B cell (primary cell): ENCODE measurements around the gene SPOCK1. TPM values are rescaled to one million over a fixed set of nuclear protein-coding genes. Genes with fewer than 3 reads are reported as not detected.

Experiments used
- ATAC-seq: fragments of 200-7000 bp; cut with Tn5 transposase; one replicate; pipeline ENCODE4 v1.10.0; 2021; ENCODE audit warnings: low read depth, mild to moderate bottlenecking, moderate number of reproducible peaks, moderate library complexity
- CTCF ChIA-PET: fragments of 350-600 bp; sonication (Branson Sonifier 250); formaldehyde crosslinking; loops from one replicate; lab custom pipeline; 2021; ENCODE audit warnings: antibody characterized with exemption, inconsistent platforms; lab: Charles Lee
- POLR2A ChIA-PET: fragments of 350-600 bp; sonication (Branson Sonifier 250); formaldehyde crosslinking; loops from one replicate; lab custom pipeline; 2021; ENCODE audit warnings: antibody characterized with exemption; lab: Charles Lee
- DNase-seq: peaks from one replicate; pipeline ENCODE4 v3.0.0; 2013
- H2AFZ ChIP-seq: 2 replicates; pipeline ENCODE4 v1.6.1; 2012; ENCODE audit warnings: mild to moderate bottlenecking, low read depth, low read length; ENCODE audit not compliant: insufficient read depth, poor library complexity, severe bottlenecking
- H3K27ac ChIP-seq, 2 donors: 1 replicate in 1 of 2; 2 replicates in 1 of 2; pipeline ENCODE4 v1.5.1; 2012 to 2013; ENCODE audit warnings: low read length in 2 of 2, mild to moderate bottlenecking in 2 of 2, moderate library complexity in 1 of 2
- H3K27me3 ChIP-seq, 4 experiments: fragments of 200-600 bp in 1 of 4; sonication (generic) in 1 of 4; replicated peaks in 1 of 4; 1 replicate in 2 of 4; 2 replicates in 2 of 4; pipeline versions ENCODE4 v1.6.1 to v1.7.0; 2013 to 2016; ENCODE audit warnings: low read length in 3 of 4, mild to moderate bottlenecking in 2 of 4, mixed read lengths in 1 of 4, moderate library complexity in 1 of 4; ENCODE audit not compliant: insufficient read depth in 4 of 4, control insufficient read depth in 3 of 4; ENCODE audit errors: control extremely low read depth in 1 of 4
- H3K36me3 ChIP-seq, 2 experiments: replicated peaks in 1 of 2; 1 replicate in 1 of 2; 2 replicates in 1 of 2; pipeline versions ENCODE4 v1.6.1 to v1.7.1; 2013; ENCODE audit warnings: low read length in 1 of 2; ENCODE audit not compliant: insufficient read depth in 2 of 2, control insufficient read depth in 1 of 2; ENCODE audit errors: control extremely low read depth in 1 of 2, extremely low read depth in 1 of 2
- H3K4me1 ChIP-seq, 2 donors: fragments of 200-600 bp in 1 of 2; sonication (generic) in 1 of 2; 1 replicate in 1 of 2; 2 replicates in 1 of 2; pipeline versions ENCODE4 v1.5.1 to v1.6.1; 2013 to 2017; ENCODE audit warnings: low read length in 2 of 2; ENCODE audit not compliant: control insufficient read depth in 2 of 2, insufficient read depth in 2 of 2
- H3K4me2 ChIP-seq: replicated peaks from 2 replicates; pipeline ENCODE3; 2012; ENCODE audit warnings: mild to moderate bottlenecking, low read depth, low read length; ENCODE audit not compliant: poor library complexity, severe bottlenecking
- H3K4me3 ChIP-seq, 5 experiments: fragments of 200-600 bp in 1 of 5; sonication (generic) in 1 of 5; 1 replicate in 3 of 5; 2 replicates in 2 of 5; pipeline versions ENCODE4 v1.5.1 to v1.7.0; 2011 to 2016; ENCODE audit warnings: low read length in 4 of 5, mild to moderate bottlenecking in 4 of 5, low read depth in 2 of 5, control low read depth in 1 of 5, moderate library complexity in 1 of 5; ENCODE audit not compliant: insufficient read depth in 1 of 5; ENCODE audit errors: control extremely low read depth in 1 of 5, extremely low read depth in 1 of 5
- H3K79me2 ChIP-seq: fragments of 200-600 bp; sonication (generic); one replicate; pipeline ENCODE4 v1.6.0; 2016; ENCODE audit warnings: low read length; ENCODE audit not compliant: control insufficient read depth, insufficient read depth
- H3K9ac ChIP-seq: fragments of 200-600 bp; sonication (generic); 2 replicates; pipeline ENCODE4 v1.6.1; 2017; ENCODE audit warnings: mild to moderate bottlenecking, low read length, moderate library complexity
- H3K9me3 ChIP-seq, 3 donors: one replicate each; pipeline versions ENCODE4 v1.6.1 to v1.7.1; 2013; ENCODE audit warnings: low read length in 2 of 3; ENCODE audit not compliant: control insufficient read depth in 2 of 3, insufficient read depth in 1 of 3; ENCODE audit errors: control extremely low read depth in 1 of 3
- H4K20me1 ChIP-seq: 2 replicates; pipeline ENCODE4 v1.6.0; 2012; ENCODE audit warnings: mild to moderate bottlenecking, low read length; ENCODE audit not compliant: insufficient read depth, control insufficient read depth, poor library complexity, severe bottlenecking
- H3K27ac Mint-ChIP-seq: one replicate; pipeline ENCODE4 v1.8.0; 2021; ENCODE audit warnings: mixed read lengths
- H3K27me3 Mint-ChIP-seq: one replicate; pipeline ENCODE4 v1.8.0; 2021; ENCODE audit warnings: mixed read lengths
- H3K4me1 Mint-ChIP-seq: one replicate; pipeline ENCODE4 v1.8.0; 2021; ENCODE audit warnings: mixed read lengths
- H3K4me3 Mint-ChIP-seq: one replicate; pipeline ENCODE4 v1.8.0; 2021; ENCODE audit warnings: mixed read lengths
- H3K9me3 Mint-ChIP-seq: one replicate; pipeline ENCODE4 v1.8.0; 2022; ENCODE audit warnings: mixed read lengths; ENCODE audit not compliant: insufficient read depth
- EZH2 ChIP-seq: IDR thresholded peaks from 2 replicates; pipeline ENCODE4 v1.6.1; 2012; ENCODE audit warnings: borderline replicate concordance, low read depth, mild to moderate bottlenecking, moderate library complexity, low read length; ENCODE audit not compliant: insufficient read depth, poor library complexity, severe bottlenecking
- WGBS: methylation state at CpG from one replicate; pipeline ENCODE4 v1.1.5; 2013; ENCODE audit warnings: missing lambda C conversion rate; ENCODE audit not compliant: insufficient coverage; 5-methylcytosine and 5-hydroxymethylcytosine counted together
- intact Hi-C: fragments of 100-400 bp; cut with micrococcal nuclease; formaldehyde crosslinking; loops from one replicate; pipeline ENCODE4 v1.10.0; 2022
- polyA plus RNA-seq: library from polyadenylated mRNA; depleted of rRNA; stranded (reverse); fragments of >200 nt; gene quantifications from 2 replicates; pipeline ENCODE4 v1.2.3, GENCODE V29; 2012
- total RNA-seq, 2 donors: library from RNA; stranded (reverse); fragments of 120-200 nt in 1 of 2; gene quantifications; 1 replicate in 1 of 2; 2 replicates in 1 of 2; pipeline versions ENCODE4 v1.2.3 to v1.2.4, GENCODE V29; 2013 to 2022
- TF ChIP-seq, protein P1 (sequence below): fragments of 200-600 bp; IDR thresholded peaks from one replicate; pipeline ENCODE4 v1.8.0; 2022; ENCODE audit warnings: antibody characterized with exemption, mild to moderate bottlenecking

Gene SPOCK1
- total and polyA plus RNA-seq, 2 donors (not counting 1 experiment from before 2014, with no cell fraction given) = not detected

DNA sequence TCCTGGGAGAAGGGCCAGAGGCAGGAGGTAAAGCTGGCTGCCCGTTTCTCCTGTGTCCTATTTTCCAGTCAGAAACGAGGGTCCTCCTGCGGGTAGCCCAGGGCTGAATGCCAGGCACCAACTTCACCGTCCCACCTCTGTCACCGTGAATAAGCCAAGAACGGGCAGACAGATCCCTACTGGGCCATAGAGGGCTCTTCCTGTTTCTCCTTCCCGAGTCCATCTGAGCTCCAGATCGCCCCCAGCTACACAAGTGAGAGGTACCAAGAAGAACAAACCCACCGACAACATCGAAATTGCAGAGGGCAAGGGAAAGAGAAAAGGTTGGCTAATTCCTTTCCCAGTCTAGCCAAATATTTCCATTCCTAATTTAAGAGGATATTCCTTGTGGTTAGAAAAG is 93.7 kb downstream of the SPOCK1 start:
- intact Hi-C loops = no loop called here
- ChIA-PET POLR2A (no interaction called here), CTCF (no interaction called here)
- H4K20me1 ChIP-seq = no peaks in the 10 kb centered on the region
- 77% methylated on average over 6 of the region's 10 CpGs for WGBS
- H3K27ac ChIP-seq = no peak overlapping the region
- Mint-ChIP-seq H3K4me1 (no peaks in the 10 kb centered on the region), H3K27me3 (peaks cover 2% of the 10 kb centered on the region), H3K9me3 (no peaks in the 10 kb centered on the region), H3K4me3 (no peak overlapping the region), H3K27ac (no peak overlapping the region)
- H3K36me3 ChIP-seq = no peaks in the 10 kb centered on the region
- no peaks in the 10 kb centered on the region for H3K79me2 ChIP-seq
- TF ChIP-seq, protein P1, sequence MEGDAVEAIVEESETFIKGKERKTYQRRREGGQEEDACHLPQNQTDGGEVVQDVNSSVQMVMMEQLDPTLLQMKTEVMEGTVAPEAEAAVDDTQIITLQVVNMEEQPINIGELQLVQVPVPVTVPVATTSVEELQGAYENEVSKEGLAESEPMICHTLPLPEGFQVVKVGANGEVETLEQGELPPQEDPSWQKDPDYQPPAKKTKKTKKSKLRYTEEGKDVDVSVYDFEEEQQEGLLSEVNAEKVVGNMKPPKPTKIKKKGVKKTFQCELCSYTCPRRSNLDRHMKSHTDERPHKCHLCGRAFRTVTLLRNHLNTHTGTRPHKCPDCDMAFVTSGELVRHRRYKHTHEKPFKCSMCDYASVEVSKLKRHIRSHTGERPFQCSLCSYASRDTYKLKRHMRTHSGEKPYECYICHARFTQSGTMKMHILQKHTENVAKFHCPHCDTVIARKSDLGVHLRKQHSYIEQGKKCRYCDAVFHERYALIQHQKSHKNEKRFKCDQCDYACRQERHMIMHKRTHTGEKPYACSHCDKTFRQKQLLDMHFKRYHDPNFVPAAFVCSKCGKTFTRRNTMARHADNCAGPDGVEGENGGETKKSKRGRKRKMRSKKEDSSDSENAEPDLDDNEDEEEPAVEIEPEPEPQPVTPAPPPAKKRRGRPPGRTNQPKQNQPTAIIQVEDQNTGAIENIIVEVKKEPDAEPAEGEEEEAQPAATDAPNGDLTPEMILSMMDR = no peak
- TF ChIP-seq EZH2 = no peak
- H3K4me2 ChIP-seq = no peak overlapping the region
- no peaks in the 10 kb centered on the region for H3K4me1 ChIP-seq
- no peak for DNase-seq
- no peak for ATAC-seq
- no peaks in the 10 kb centered on the region for H3K27me3 ChIP-seq
- H2AFZ ChIP-seq = no peak overlapping the region
- no peak overlapping the region for H3K9ac ChIP-seq
- H3K9me3 ChIP-seq = no peaks in the 10 kb centered on the region
- no peak overlapping the region for H3K4me3 ChIP-seq

DNA sequence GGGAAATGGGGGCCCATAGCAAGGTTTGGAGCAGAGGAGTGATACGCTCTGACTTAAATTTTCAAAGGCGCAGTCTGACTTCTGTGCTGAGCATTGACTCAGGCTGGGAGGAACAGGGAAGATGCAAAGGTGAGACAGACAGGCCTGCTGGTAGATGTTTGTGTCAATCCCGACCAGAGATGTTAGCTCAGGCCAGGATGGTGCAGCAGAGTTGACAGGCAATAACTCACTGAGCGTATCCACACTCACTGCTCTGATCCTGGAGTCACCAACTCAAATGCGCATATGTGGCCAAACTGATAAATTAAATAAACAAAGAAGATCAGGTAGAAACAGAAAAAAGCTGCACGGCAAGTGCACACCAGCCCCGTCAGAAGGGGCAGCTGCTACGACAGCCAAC is 95.3 kb downstream of the SPOCK1 start:
- H3K79me2 ChIP-seq = no peaks in the 10 kb centered on the region
- DNase-seq = no peak
- no peaks in the 10 kb centered on the region for H3K4me1 ChIP-seq
- Mint-ChIP-seq H3K27me3 (peaks cover 3% of the 10 kb centered on the region), H3K27ac (no peak overlapping the region), H3K4me3 (no peak overlapping the region), H3K9me3 (no peaks in the 10 kb centered on the region), H3K4me1 (no peaks in the 10 kb centered on the region)
- no peaks in the 10 kb centered on the region for H3K27me3 ChIP-seq
- H3K9ac ChIP-seq = no peak overlapping the region
- WGBS = 87% methylated on average over 5 of the region's 8 CpGs
- POLR2A ChIA-PET = no interaction called here
- H3K4me3 ChIP-seq = no peak overlapping the region
- H3K36me3 ChIP-seq = no peaks in the 10 kb centered on the region
- intact Hi-C loops = no loop called here
- no peak overlapping the region for H3K4me2 ChIP-seq
- H2AFZ ChIP-seq = no peak overlapping the region
- H3K9me3 ChIP-seq = no peaks in the 10 kb centered on the region
- no peak overlapping the region for H3K27ac ChIP-seq
- ATAC-seq = no peak
- TF ChIP-seq, protein P1 = no peak
- no peak for TF ChIP-seq EZH2
- no peaks in the 10 kb centered on the region for H4K20me1 ChIP-seq
- CTCF ChIA-PET = no interaction called here
